ENCODE measurements around the gene APPBP2.
"Not testable (repeated sequence)": the region's sequence is repeated elsewhere in the genome, so short reads cannot be mapped to it uniquely, and the experiment has no call there.

APPBP2 gene

GRCh38 chr17:60534613-60535157 is 8.6 kb upstream of the APPBP2 start:
- no peak for DNase-seq

GRCh38 chr17:60534010-60534555 is 8.0 kb upstream of the APPBP2 start:
- DNase-seq: no peak

GRCh38 chr17:60529806-60530205 is 3.8 kb upstream of the APPBP2 start:
- no peak for DNase-seq

DNA sequence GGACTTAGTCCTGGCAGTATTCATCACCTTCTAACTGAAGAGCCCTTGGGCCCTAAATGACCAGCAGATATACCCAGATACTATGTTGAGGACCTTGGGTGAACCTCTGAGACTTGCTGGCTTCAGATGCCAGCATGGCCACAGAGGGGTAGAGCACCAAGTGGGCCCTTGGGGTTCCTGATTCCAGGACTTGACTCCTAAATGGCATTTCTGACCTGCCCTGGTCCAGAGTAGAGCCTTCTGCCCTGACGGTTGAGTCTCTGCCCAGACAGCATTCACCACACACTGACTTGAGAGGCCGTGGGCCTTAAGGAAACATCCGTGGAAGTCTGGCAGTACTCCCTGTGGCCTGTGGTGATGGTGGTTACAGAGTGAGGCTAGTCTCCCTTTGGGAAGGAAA is 2.8 kb upstream of the APPBP2 start:
- no peak for DNase-seq

GRCh38 chr17:60527701-60528100 is 1.7 kb upstream of the APPBP2 start:
- no peak for DNase-seq

- no peak for DNase-seq
Measured at GRCh38 chr17:60526726-60527125, 684 bp upstream of the APPBP2 start.

- no peak for DNase-seq
Measured at GRCh38 chr17:60525328-60525684, 736 bp downstream of the APPBP2 start.

- no peak for DNase-seq
Measured at GRCh38 chr17:60524463-60525327, 1.3 kb downstream of the APPBP2 start.

- no peak for DNase-seq
Measured at GRCh38 chr17:60523822-60524221, 2.2 kb downstream of the APPBP2 start.

GRCh38 chr17:60522889-60523626 is 3.0 kb downstream of the APPBP2 start:
- no peak for DNase-seq

DNA sequence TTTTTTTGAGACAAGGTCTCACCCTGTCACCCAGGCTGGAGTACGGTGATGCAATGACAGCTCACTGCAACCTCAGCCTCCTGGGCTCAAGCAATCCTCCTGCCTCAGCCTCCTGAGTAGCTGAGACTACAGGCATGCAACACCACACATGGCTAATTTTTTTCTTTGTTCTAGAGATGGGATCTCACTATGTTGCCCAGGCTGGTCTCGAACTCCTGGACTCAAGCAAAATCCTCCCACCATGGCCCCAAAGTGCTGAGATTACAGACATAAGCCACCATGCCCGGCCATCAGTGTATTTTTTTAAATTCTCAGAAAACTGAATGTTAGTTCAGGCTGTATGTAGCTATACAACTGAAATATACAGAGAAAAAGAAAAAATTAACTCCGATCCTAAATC is 6.2 kb downstream of the APPBP2 start:
- no peak for DNase-seq

DNA sequence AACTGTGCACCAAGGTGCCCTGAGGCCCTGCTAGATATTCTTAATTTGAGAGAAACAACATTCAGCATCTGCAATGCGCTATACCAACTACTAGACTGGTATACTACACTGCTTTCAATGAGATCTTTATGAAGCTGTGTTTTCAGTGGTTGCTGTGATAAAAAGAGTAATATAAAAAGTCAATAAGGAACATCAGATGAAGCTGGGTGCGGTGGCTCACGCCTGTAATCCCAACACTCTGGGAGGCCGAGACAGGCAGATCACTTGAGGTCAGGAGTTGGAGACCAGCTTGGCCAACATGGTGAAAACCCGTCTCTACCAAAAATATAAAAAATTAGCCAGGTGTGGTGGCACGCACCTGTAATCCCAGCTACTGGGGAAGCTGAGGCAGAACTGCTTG is 10.4 kb downstream of the APPBP2 start:
- DNase-seq: not testable (repeated sequence)

DNA sequence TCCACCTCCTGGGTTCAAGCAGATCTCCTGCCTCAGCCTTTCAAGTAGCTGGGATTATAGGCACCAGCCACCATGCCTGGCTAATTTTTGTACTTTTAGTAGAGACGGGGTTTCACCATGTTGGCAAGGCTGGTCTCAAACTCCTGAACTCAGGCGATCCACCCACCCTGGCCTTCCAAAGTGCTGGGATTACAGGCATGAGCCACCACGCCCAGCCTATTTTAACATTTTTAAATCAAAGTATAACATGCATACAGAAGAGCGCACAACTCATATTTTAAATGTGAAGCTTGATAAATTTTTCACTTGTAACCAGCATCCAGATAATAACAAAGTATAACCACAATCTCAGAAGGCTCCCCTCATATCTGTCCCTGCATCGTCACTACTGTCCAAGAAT is 10.8 kb downstream of the APPBP2 start:
- DNase-seq: not testable (repeated sequence)

- no peak for DNase-seq
Measured at GRCh38 chr17:60514500-60514899, 11.5 kb downstream of the APPBP2 start.

GRCh38 chr17:60514053-60514452 is 12.0 kb downstream of the APPBP2 start:
- no peak for DNase-seq

DNA sequence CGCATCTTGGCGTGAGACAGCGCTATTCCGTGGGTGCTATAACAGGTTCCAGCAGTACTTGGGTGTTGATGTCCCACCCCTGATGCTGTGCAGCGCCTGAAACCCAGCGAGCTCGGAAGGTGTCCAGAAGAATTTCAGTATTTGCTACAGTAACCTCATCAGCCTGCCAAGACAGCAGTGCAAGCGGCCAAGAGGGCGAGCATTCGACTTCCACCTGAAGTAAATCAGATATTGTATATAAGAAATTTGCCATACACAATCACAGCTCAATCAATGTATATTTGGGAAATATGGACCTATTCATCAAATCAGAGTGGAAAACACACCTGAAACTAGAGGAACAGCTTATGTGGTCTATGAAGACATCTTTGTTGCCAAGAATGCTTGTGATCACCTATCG is 13.0 kb downstream of the APPBP2 start:
- DNase-seq: no peak

DNA sequence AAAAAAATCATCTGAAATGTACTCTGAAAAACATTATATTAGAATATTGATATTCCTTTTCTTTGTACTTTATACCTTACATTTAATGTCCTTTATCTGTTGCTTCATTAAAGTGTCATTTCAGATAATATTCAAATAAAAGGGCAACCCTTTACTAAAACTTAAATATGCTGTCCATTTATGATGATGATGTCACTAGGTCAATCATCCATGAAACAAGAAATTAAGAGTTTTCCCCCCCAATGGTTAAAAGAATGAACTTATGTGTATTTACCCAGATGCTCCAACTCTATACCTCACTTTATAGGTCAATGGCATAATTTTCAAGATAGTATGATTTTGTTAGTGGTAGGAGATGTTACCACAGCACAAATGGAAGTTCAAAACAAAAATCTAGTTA is 15.3 kb downstream of the APPBP2 start:
- DNase-seq: no peak

GRCh38 chr17:60510031-60510430 is 16.0 kb downstream of the APPBP2 start:
- DNase-seq: no peak

DNA sequence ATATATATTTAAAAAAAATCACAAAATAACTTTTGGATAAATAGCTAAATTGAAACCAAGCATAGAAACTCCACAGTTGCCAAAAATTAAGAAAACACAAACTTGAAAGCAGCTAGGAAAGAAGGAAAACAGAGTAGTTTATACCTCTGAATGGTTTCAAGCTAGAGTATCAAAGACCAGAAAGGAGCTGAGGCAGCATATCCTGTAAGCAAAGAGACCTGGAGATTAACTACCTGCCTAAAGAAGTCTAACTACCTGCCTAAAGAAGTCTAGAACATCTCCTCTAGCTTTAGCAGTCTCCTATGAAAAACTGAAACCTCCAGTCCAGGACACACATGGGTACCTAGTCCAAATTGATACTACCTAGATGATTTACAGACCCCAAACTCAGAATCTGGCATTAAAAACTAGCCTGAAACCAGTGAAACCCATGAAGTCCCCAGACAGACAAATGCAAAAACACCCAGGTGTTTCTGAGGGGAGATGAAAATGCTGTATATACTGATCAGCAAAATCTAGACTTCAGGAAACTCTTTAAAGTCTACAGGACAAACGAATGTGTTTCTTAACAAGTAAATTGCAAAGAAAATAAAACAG is 17.6 kb downstream of the APPBP2 start:
- no peak for DNase-seq

DNA sequence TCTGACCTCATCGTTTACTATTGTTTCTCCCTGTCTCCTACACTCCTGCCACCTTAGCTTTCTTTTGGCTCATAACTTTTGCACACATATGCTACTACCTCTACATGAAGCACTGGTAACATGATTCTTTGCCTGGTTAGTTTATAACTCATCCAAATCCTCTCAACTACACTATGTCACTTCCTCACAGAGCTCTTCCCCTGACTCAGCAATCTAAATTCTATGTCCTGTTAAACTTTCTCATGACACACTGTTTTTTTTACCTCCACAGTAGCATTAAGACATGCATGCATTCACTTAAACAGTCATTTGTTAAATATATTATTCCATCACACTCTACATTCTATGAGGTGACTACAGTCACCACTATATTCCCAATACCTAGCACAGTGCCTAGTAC is 19.7 kb downstream of the APPBP2 start:
- DNase-seq: peak in 1 of 5 experiments; percentile 30

- DNase-seq: no peak
Measured at GRCh38 chr17:60502145-60502544, 23.9 kb downstream of the APPBP2 start.

DNA sequence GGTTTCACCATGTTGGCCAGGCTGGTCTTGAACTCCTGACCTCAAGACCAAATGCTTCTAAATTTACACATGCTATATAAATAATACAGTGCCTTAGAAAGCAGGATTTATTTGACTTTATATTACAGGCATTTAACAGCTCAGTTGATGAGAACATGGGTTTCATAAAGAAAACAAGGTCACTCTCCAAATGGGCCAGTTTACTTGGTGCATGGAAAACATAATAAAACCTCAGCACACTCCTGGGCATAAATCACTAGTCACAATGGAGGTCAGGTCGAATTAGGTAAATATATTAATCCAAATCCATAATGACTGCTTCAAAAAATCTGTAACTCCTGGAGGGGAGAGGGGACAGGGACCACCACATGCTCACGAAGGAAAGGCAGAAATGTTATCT is 24.5 kb downstream of the APPBP2 start:
- DNase-seq: no peak

- no peak for DNase-seq
Measured at GRCh38 chr17:60496041-60496440, 30.0 kb downstream of the APPBP2 start.
